ENCODE measurements around the gene MTCL1. TPM values are rescaled to one million over a fixed set of nuclear protein-coding genes. Genes with fewer than 3 reads are reported as not detected.

Gene MTCL1
- total and polyA plus RNA-seq, 9 of the 15 experiments (the other 6 are each of a cell fraction or from before 2014, with no cell fraction given), result 0.21 to 7.4 (median 3.7) TPM

DNA sequence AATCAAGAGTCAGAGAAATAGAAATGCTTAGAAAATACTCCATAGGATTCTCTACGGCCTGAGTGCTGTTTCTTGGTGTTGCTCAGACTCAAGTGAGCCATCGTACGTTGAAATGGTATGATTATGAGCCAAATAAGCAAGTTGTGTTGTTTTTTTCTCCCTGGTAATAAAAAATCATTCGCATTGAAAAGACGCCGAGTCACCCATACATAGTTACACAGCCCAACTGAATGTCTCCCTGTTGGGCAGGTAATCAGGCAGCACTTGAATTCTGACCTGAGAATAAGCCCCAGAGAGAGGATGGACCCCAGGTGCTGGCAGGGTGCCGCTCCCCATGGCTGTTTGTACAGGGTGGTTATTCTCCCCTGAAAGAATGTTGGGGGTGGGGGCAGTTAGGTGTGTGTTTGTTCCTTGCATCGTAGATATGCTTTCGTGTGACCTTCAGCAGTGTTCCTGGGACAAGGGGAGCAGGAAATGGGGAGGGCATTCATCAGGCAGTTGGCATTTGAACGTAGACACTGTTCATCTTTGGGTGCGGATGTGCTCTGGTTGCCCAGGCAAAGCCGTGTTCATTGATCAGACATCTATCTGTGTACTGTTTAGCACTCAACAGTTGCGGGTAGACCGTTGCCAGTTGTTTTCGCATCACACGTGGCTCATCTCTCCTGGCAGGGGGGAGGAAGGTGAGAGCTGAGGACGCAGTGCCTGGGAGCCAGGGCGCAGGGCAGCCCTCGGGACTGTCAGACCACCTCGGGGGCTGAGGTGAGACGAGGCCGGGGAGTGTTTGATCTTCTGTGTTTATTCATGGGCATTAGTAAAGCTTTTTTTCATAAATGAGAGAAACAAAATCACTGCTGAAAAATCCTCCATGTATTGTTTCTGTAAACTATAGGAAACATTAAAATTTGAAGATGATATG is 27.3 kb downstream of the MTCL1 start:
- Histone ChIP-seq H3K79me2 (ENCODE audit: control insufficient read depth, insufficient read depth, low read length) (no peaks in the 10 kb centered on the region), H3K9ac (ENCODE audit: insufficient read depth in 1 of 2, low read depth in 2 of 2, low read length in 2 of 2) (0 out of 4 replicates have a peak overlapping the region, but pooled peaks of 1 of the 2 experiments have one; percentile 18), H3K9me3 (replicated peaks; ENCODE audit: control insufficient read depth, insufficient read depth, low read depth, low read length) (no peaks in the 10 kb centered on the region), H3K27ac (ENCODE audit: extremely low read depth, low read depth, low read length) (no peak overlapping the region; the same call in 2 of the 3 replicates), H4K20me1 (replicated peaks; ENCODE audit: control insufficient read depth, insufficient read depth, low read length) (no peaks in the 10 kb centered on the region), H3K36me3 (ENCODE audit: control insufficient read depth, insufficient read depth, low read length) (no peaks in the 10 kb centered on the region), H3K4me1 (replicated peaks in 1 of 2; ENCODE audit: control insufficient read depth in 2 of 2, insufficient read depth in 2 of 2, low read length in 2 of 2) (peaks cover 16 to 17% of the 10 kb centered on the region in 2 experiments; a peak in 4 of 5 replicates), H3K4me2 (ENCODE audit: insufficient read depth, low read length) (no peak overlapping the region), H3K27me3 (ENCODE audit: control insufficient read depth in 2 of 2, insufficient read depth in 2 of 2, low read length in 2 of 2) (no peaks in the 10 kb centered on the region), H3K4me3 (no peak overlapping the region), H2AFZ (ENCODE audit: low read depth, low read length) (no peak overlapping the region), H3K9me1 (ENCODE audit: control insufficient read depth, insufficient read depth, low read length) (no peaks in the 10 kb centered on the region)
- POLR2A ChIA-PET, result no interaction called here
- WGBS (ENCODE audit: insufficient coverage, low coverage, missing lambda C conversion rate), result 65% methylated on average over 22 of the region's 22 CpGs
- intact Hi-C loops (cut with micrococcal nuclease), result no loop called here
- no peak for FAIRE-seq
- no TSS peak for BruUV-seq (replicated peaks)
- in situ Hi-C loops (cut with MboI), result no loop called here
- CTCF ChIA-PET (ENCODE audit: low intra/inter-chr PET ratio), result no interaction called here
- ATAC-seq, result no peak
- no peak for DNase-seq (ENCODE audit: extremely low read depth in 1 of 4, low spot score in 3 of 4)
- peak; percentile 43; the same call in 1 of the 2 replicates for TF ChIP-seq MAFK (IDR thresholded peaks at IDR 0.05; ENCODE audit: low read length)
- TF ChIP-seq TEAD1 (CRISPR knock-in tag; IDR thresholded peaks at IDR 0.05), result no peak
- no peak for TF ChIP-seq ZNF184 (CRISPR knock-in tag; IDR thresholded peaks at IDR 0.05)
- TF ChIP-seq MAFG (tag; conservative IDR thresholded peaks at IDR 0.05), result peak; percentile 81
- no peak for TF ChIP-seq ZNF668 (CRISPR knock-in tag; IDR thresholded peaks at IDR 0.05)
- peak; percentile 52; the same call in 1 of the 2 replicates for TF ChIP-seq MAFF (IDR thresholded peaks at IDR 0.05; ENCODE audit: low read length)
- peak; percentile 78 for TF ChIP-seq ZNF316 (IDR thresholded peaks at IDR 0.05)
- no peak for TF ChIP-seq ERF (CRISPR knock-in tag; IDR thresholded peaks at IDR 0.05)
- TF ChIP-seq MTA1 (IDR thresholded peaks at IDR 0.05; ENCODE audit: borderline replicate concordance), result no peak
- TF ChIP-seq, protein P1, sequence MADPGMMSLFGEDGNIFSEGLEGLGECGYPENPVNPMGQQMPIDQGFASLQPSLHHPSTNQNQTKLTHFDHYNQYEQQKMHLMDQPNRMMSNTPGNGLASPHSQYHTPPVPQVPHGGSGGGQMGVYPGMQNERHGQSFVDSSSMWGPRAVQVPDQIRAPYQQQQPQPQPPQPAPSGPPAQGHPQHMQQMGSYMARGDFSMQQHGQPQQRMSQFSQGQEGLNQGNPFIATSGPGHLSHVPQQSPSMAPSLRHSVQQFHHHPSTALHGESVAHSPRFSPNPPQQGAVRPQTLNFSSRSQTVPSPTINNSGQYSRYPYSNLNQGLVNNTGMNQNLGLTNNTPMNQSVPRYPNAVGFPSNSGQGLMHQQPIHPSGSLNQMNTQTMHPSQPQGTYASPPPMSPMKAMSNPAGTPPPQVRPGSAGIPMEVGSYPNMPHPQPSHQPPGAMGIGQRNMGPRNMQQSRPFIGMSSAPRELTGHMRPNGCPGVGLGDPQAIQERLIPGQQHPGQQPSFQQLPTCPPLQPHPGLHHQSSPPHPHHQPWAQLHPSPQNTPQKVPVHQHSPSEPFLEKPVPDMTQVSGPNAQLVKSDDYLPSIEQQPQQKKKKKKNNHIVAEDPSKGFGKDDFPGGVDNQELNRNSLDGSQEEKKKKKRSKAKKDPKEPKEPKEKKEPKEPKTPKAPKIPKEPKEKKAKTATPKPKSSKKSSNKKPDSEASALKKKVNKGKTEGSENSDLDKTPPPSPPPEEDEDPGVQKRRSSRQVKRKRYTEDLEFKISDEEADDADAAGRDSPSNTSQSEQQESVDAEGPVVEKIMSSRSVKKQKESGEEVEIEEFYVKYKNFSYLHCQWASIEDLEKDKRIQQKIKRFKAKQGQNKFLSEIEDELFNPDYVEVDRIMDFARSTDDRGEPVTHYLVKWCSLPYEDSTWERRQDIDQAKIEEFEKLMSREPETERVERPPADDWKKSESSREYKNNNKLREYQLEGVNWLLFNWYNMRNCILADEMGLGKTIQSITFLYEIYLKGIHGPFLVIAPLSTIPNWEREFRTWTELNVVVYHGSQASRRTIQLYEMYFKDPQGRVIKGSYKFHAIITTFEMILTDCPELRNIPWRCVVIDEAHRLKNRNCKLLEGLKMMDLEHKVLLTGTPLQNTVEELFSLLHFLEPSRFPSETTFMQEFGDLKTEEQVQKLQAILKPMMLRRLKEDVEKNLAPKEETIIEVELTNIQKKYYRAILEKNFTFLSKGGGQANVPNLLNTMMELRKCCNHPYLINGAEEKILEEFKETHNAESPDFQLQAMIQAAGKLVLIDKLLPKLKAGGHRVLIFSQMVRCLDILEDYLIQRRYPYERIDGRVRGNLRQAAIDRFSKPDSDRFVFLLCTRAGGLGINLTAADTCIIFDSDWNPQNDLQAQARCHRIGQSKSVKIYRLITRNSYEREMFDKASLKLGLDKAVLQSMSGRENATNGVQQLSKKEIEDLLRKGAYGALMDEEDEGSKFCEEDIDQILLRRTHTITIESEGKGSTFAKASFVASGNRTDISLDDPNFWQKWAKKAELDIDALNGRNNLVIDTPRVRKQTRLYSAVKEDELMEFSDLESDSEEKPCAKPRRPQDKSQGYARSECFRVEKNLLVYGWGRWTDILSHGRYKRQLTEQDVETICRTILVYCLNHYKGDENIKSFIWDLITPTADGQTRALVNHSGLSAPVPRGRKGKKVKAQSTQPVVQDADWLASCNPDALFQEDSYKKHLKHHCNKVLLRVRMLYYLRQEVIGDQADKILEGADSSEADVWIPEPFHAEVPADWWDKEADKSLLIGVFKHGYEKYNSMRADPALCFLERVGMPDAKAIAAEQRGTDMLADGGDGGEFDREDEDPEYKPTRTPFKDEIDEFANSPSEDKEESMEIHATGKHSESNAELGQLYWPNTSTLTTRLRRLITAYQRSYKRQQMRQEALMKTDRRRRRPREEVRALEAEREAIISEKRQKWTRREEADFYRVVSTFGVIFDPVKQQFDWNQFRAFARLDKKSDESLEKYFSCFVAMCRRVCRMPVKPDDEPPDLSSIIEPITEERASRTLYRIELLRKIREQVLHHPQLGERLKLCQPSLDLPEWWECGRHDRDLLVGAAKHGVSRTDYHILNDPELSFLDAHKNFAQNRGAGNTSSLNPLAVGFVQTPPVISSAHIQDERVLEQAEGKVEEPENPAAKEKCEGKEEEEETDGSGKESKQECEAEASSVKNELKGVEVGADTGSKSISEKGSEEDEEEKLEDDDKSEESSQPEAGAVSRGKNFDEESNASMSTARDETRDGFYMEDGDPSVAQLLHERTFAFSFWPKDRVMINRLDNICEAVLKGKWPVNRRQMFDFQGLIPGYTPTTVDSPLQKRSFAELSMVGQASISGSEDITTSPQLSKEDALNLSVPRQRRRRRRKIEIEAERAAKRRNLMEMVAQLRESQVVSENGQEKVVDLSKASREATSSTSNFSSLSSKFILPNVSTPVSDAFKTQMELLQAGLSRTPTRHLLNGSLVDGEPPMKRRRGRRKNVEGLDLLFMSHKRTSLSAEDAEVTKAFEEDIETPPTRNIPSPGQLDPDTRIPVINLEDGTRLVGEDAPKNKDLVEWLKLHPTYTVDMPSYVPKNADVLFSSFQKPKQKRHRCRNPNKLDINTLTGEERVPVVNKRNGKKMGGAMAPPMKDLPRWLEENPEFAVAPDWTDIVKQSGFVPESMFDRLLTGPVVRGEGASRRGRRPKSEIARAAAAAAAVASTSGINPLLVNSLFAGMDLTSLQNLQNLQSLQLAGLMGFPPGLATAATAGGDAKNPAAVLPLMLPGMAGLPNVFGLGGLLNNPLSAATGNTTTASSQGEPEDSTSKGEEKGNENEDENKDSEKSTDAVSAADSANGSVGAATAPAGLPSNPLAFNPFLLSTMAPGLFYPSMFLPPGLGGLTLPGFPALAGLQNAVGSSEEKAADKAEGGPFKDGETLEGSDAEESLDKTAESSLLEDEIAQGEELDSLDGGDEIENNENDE (IDR thresholded peaks at IDR 0.05; ENCODE audit: low read depth, low read length), result no peak
- TF ChIP-seq TEAD4 (IDR thresholded peaks at IDR 0.05; ENCODE audit: low read length), result no peak
- no peak for TF ChIP-seq TEAD4 (CRISPR knock-in tag; IDR thresholded peaks at IDR 0.05; ENCODE audit: borderline replicate concordance)

All from K562 (cell line).